ENCODE data around the gene RET. TPM values are rescaled to one million over a fixed set of nuclear protein-coding genes. Genes with fewer than 3 reads are reported as not detected.

The RET gene
- total RNA-seq, 1 experiment from 2014 or later, result 68.0 TPM

DNA sequence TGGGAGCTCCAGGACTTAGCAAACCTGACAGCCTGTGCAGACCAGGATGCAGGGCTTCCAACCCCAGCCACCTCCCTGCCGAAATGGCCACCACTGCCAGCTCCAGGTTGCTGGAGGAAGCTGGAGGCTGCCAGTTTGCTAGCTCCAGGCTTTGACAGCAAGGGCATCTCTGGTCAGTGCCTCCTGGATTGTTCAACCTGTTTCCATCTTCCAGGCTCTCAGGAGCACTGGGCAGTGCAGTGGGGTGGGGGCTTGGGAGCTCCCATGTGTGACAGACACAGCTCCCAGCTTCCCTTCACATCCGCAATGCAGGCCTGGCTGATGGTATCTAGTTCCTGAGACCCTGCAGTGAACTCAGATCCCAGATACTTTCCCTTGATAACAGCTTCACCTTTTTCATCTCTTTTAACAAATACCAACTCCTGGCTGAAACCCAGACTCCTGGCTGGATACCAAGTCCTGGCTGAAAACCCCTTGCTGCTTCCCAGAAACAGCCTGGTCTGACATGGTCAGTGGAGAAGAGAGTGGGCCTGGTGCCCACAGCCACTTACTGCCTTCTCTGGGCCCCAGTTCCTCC, 20.8 kb upstream of the RET start:
- Histone ChIP-seq H3K4me1 (ENCODE audit: insufficient read depth, low read length, poor library complexity, severe bottlenecking) (no peaks in the 10 kb centered on the region), H3K36me3 (ENCODE audit: insufficient read depth, low read length, poor library complexity, severe bottlenecking) (no peaks in the 10 kb centered on the region), H3K27me3 (replicated peaks; ENCODE audit: insufficient read depth, low read depth, low read length, poor library complexity) (no peaks in the 10 kb centered on the region), H3K27ac (ENCODE audit: low read depth, low read length, poor library complexity, severe bottlenecking) (no peak overlapping the region), H3K9me3 (ENCODE audit: low read depth, low read length, poor library complexity, severe bottlenecking) (no peaks in the 10 kb centered on the region), H3K4me3 (ENCODE audit: low read depth, low read length, poor library complexity, severe bottlenecking) (no peak overlapping the region)
- intact Hi-C loops (cut with micrococcal nuclease; ENCODE audit: unreplicated experiment), result no loop called here
- DNase-seq (ENCODE audit: low spot score), result no peak
- BruUV-seq (replicated peaks), result no TSS peak
- ChIA-PET POLR2A (ENCODE audit: low non-redundant PET) (no interaction called here), CTCF (no interaction called here)
- no peak for TF ChIP-seq EZH2 (IDR thresholded peaks at IDR 0.05; ENCODE audit: borderline replicate concordance, low read depth, low read length, poor library complexity, severe bottlenecking)
- TF ChIP-seq, protein P1, sequence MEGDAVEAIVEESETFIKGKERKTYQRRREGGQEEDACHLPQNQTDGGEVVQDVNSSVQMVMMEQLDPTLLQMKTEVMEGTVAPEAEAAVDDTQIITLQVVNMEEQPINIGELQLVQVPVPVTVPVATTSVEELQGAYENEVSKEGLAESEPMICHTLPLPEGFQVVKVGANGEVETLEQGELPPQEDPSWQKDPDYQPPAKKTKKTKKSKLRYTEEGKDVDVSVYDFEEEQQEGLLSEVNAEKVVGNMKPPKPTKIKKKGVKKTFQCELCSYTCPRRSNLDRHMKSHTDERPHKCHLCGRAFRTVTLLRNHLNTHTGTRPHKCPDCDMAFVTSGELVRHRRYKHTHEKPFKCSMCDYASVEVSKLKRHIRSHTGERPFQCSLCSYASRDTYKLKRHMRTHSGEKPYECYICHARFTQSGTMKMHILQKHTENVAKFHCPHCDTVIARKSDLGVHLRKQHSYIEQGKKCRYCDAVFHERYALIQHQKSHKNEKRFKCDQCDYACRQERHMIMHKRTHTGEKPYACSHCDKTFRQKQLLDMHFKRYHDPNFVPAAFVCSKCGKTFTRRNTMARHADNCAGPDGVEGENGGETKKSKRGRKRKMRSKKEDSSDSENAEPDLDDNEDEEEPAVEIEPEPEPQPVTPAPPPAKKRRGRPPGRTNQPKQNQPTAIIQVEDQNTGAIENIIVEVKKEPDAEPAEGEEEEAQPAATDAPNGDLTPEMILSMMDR (conservative IDR thresholded peaks at IDR 0.05; ENCODE audit: low read depth, low read length), result no peak

DNA sequence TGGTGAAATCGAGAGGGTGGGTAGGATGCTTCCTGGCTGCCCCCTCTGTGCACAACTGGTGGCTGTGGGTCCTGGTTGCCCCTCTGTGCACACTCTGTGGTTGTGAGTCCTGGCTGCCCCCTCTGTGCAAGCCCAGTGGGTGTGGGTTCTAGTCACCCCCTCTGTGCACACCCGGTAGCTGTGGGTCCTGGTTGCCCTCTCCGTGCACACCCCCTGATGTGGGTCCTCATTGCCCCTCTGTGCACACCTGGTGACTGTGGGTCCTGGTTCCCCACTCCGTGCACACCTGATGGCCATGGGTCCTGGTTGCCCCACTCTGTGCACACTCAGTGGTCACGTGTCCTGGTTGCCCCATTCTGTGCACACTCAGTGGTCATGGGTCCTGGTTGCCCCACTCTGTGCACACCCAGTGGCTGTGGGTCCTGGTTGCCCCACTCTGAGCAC, 20.3 kb upstream of the RET start:
- CTCF ChIA-PET, result no interaction called here
- TF ChIP-seq EZH2 (IDR thresholded peaks at IDR 0.05; ENCODE audit: borderline replicate concordance, low read depth, low read length, poor library complexity, severe bottlenecking), result no peak
- TF ChIP-seq, protein P1 (conservative IDR thresholded peaks at IDR 0.05; ENCODE audit: low read depth, low read length), result no peak
- Histone ChIP-seq H3K4me3 (ENCODE audit: low read depth, low read length, poor library complexity, severe bottlenecking) (no peak overlapping the region), H3K27ac (ENCODE audit: low read depth, low read length, poor library complexity, severe bottlenecking) (no peak overlapping the region), H3K27me3 (replicated peaks; ENCODE audit: insufficient read depth, low read depth, low read length, poor library complexity) (no peaks in the 10 kb centered on the region), H3K36me3 (ENCODE audit: insufficient read depth, low read length, poor library complexity, severe bottlenecking) (no peaks in the 10 kb centered on the region), H3K9me3 (ENCODE audit: low read depth, low read length, poor library complexity, severe bottlenecking) (no peaks in the 10 kb centered on the region), H3K4me1 (ENCODE audit: insufficient read depth, low read length, poor library complexity, severe bottlenecking) (no peaks in the 10 kb centered on the region)
- no peak for DNase-seq (ENCODE audit: low spot score)
- BruUV-seq (replicated peaks), result no TSS peak
- intact Hi-C loops (cut with micrococcal nuclease; ENCODE audit: unreplicated experiment), result no loop called here
- POLR2A ChIA-PET (ENCODE audit: low non-redundant PET), result no interaction called here

DNA sequence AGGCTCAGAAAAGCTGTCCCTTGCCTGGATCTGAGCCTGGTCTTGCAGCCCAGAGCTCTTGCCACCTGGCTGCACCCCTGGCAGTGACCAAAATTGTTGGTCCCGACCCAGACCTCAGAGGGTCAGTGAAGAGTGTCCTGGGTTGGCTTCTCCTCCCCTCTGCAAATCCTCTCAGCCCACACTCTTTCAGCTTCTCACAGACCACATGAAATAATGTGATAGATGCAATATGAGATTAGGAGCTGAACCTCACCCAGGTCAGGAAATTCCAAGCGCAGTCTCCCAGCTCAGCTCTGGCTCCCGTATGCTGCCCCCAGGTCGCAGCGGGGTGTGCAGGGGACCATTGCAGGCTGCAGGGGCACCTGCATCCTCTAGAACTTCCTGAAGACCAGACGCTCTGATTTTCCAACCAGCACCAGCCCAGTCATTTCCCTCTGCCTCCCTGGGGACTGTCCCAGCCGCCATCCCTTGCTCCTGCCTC, 19.6 kb upstream of the RET start:
- TF ChIP-seq EZH2 (IDR thresholded peaks at IDR 0.05; ENCODE audit: borderline replicate concordance, low read depth, low read length, poor library complexity, severe bottlenecking), result no peak
- TF ChIP-seq, protein P1 (conservative IDR thresholded peaks at IDR 0.05; ENCODE audit: low read depth, low read length), result no peak
- no peak for DNase-seq (ENCODE audit: low spot score)
- Histone ChIP-seq H3K27me3 (replicated peaks; ENCODE audit: insufficient read depth, low read depth, low read length, poor library complexity) (no peaks in the 10 kb centered on the region), H3K36me3 (ENCODE audit: insufficient read depth, low read length, poor library complexity, severe bottlenecking) (no peaks in the 10 kb centered on the region), H3K9me3 (ENCODE audit: low read depth, low read length, poor library complexity, severe bottlenecking) (no peaks in the 10 kb centered on the region), H3K4me3 (ENCODE audit: low read depth, low read length, poor library complexity, severe bottlenecking) (no peak overlapping the region), H3K27ac (ENCODE audit: low read depth, low read length, poor library complexity, severe bottlenecking) (no peak overlapping the region), H3K4me1 (ENCODE audit: insufficient read depth, low read length, poor library complexity, severe bottlenecking) (no peaks in the 10 kb centered on the region)
- CTCF ChIA-PET, result no interaction called here
- POLR2A ChIA-PET (ENCODE audit: low non-redundant PET), result no interaction called here
- intact Hi-C loops (cut with micrococcal nuclease; ENCODE audit: unreplicated experiment), result no loop called here
- no TSS peak for BruUV-seq (replicated peaks)
